Stimulated activated effector memory CD8-positive, alpha-beta T cell treated with anti-CD3 and anti-CD28 coated beads, Interleukin-12 subunit alpha, Interleukin-12 subunit beta, amount 100 ng/mL, for 72 hours (primary cell): ENCODE results near the gene VIT.

ENCODE experiments used
- ATAC-seq: fragments of 150-1000 bp; cut with Tn5 transposase; 2 replicates; pipeline ENCODE4 v1.10.0; 2021
- DNase-seq, 2 donors: peaks; one replicate each; pipeline ENCODE4 v3.0.0; 2021 to 2022; ENCODE audit warnings: low spot score in 2 of 2
- H3K27ac Mint-ChIP-seq: one replicate; pipeline ENCODE4 v1.8.0; 2022; ENCODE audit warnings: mild to moderate bottlenecking, mixed read lengths
- H3K36me3 Mint-ChIP-seq: one replicate; pipeline ENCODE4 v1.8.0; 2022; ENCODE audit warnings: mild to moderate bottlenecking, mixed read lengths
- H3K4me1 Mint-ChIP-seq: one replicate; pipeline ENCODE4 v1.8.0; 2022; ENCODE audit warnings: mixed read lengths
- H3K4me3 Mint-ChIP-seq: one replicate; pipeline ENCODE4 v1.8.0; 2022; ENCODE audit warnings: mild to moderate bottlenecking, mixed read lengths
- H3K9me3 Mint-ChIP-seq: one replicate; pipeline ENCODE4 v1.8.0; 2022; ENCODE audit warnings: mixed read lengths

Gene VIT

DNA sequence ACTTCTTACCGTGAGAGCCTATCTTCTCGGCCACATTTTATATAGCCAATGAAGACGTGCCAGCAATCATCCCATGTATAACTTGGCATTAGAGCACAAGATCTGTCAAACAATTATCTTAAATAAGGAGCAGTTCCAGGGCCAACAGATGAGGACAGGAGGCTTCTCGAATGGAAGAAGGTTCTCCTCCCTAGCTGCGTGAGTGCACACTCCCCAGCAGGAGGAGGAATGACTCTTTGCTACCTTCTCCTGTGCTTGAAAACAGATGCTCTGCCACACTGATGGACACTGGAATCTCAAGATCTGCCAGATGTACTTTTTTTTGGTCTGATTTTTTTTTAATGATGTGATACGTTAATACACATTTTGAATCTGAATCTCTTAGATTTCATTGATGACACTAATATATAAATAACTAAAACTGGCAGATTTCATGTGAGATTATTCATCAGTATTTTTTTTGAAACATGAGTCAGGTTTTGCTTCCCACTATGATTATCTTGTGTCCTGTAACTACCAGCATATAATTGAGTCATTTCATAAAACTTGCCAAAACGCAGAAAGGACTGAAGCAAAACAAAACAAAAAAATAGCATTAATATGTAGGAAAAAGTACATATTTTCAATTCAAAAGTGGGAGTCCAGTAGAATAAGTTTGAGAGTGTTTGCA is 626 bp upstream of the VIT start:
- Mint-ChIP-seq H3K36me3 (no peaks in the 10 kb centered on the region), H3K4me3 (no peak overlapping the region), H3K27ac (peak overlapping the region; percentile 37), H3K9me3 (no peaks in the 10 kb centered on the region), H3K4me1 (no peaks in the 10 kb centered on the region)
- ATAC-seq (peak; percentile 64), DNase-seq (no peak)

- Mint-ChIP-seq H3K4me1 (no peaks in the 10 kb centered on the region), H3K36me3 (no peaks in the 10 kb centered on the region), H3K27ac (no peak overlapping the region), H3K4me3 (no peak overlapping the region), H3K9me3 (no peaks in the 10 kb centered on the region)
- ATAC-seq: no peak
- DNase-seq: no peak
Observed at GRCh38 chr2:36697424-36698066, 1.0 kb downstream of the VIT start.

- Mint-ChIP-seq H3K36me3 (no peaks in the 10 kb centered on the region), H3K4me1 (no peaks in the 10 kb centered on the region), H3K9me3 (no peaks in the 10 kb centered on the region), H3K4me3 (no peak overlapping the region), H3K27ac (no peak overlapping the region)
- ATAC-seq (no peak), DNase-seq (no peak)
Observed at GRCh38 chr2:36698993-36699392, 2.5 kb downstream of the VIT start.

DNA sequence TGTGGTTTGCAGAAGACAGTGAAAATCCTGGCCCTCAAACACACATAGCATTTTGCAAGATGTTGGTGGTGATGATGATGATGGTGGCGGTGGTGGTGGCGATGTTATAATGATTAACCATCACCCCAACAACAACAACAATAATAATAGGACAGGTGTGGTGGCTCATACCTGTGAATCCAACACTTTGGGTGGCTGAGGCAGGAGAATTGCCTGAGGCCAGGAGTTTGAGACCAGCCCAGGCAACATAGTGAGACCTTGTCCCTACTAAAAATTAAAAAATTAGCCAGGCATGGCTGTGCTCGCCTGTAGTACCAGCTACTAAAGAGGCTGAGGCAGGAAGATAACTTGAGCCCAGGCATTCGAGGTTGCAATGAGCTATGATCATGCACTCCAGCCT is 3.8 kb downstream of the VIT start:
- ATAC-seq (no peak), DNase-seq (no peak)
- Mint-ChIP-seq H3K4me1 (no peaks in the 10 kb centered on the region), H3K4me3 (no peak overlapping the region), H3K9me3 (no peaks in the 10 kb centered on the region), H3K27ac (no peak overlapping the region), H3K36me3 (no peaks in the 10 kb centered on the region)

GRCh38 chr2:36701391-36701795 is 4.9 kb downstream of the VIT start:
- Mint-ChIP-seq H3K4me1 (no peaks in the 10 kb centered on the region), H3K4me3 (no peak overlapping the region), H3K9me3 (no peaks in the 10 kb centered on the region), H3K36me3 (no peaks in the 10 kb centered on the region), H3K27ac (no peak overlapping the region)
- no peak for DNase-seq
- no peak for ATAC-seq

GRCh38 chr2:36701918-36702317 is 5.4 kb downstream of the VIT start:
- Mint-ChIP-seq H3K36me3 (no peaks in the 10 kb centered on the region), H3K4me3 (no peak overlapping the region), H3K27ac (no peak overlapping the region), H3K4me1 (no peaks in the 10 kb centered on the region), H3K9me3 (no peaks in the 10 kb centered on the region)
- ATAC-seq: no peak
- DNase-seq: no peak

GRCh38 chr2:36702781-36703180 is 6.3 kb downstream of the VIT start:
- Mint-ChIP-seq H3K9me3 (no peaks in the 10 kb centered on the region), H3K4me1 (no peaks in the 10 kb centered on the region), H3K4me3 (no peak overlapping the region), H3K36me3 (no peaks in the 10 kb centered on the region), H3K27ac (no peak overlapping the region)
- DNase-seq (no peak), ATAC-seq (peak; percentile 38)

- H3K4me3 Mint-ChIP-seq: no peak overlapping the region
- ATAC-seq: no peak
- no peaks in the 10 kb centered on the region for H3K4me1 Mint-ChIP-seq
- no peak overlapping the region for H3K27ac Mint-ChIP-seq
- H3K9me3 Mint-ChIP-seq: no peaks in the 10 kb centered on the region
- DNase-seq: no peak
- no peaks in the 10 kb centered on the region for H3K36me3 Mint-ChIP-seq
Observed at GRCh38 chr2:36704475-36705150, 8.1 kb downstream of the VIT start.

- ATAC-seq: no peak
- no peaks in the 10 kb centered on the region for H3K36me3 Mint-ChIP-seq
Observed at GRCh38 chr2:36705326-36706020, 9.0 kb downstream of the VIT start.

GRCh38 chr2:36706021-36706876 is 9.7 kb downstream of the VIT start:
- no peaks in the 10 kb centered on the region for H3K9me3 Mint-ChIP-seq
- H3K4me3 Mint-ChIP-seq: no peak overlapping the region
- no peak for DNase-seq
- H3K4me1 Mint-ChIP-seq: no peaks in the 10 kb centered on the region
- no peaks in the 10 kb centered on the region for H3K36me3 Mint-ChIP-seq
- H3K27ac Mint-ChIP-seq: no peak overlapping the region
- ATAC-seq: no peak

More at GRCh38 chr2:36705326-36706020, 9.0 kb downstream of the VIT start:
- H3K4me3 Mint-ChIP-seq: no peak overlapping the region
- H3K4me1 Mint-ChIP-seq: no peaks in the 10 kb centered on the region
- no peak for DNase-seq
- no peak overlapping the region for H3K27ac Mint-ChIP-seq
- no peaks in the 10 kb centered on the region for H3K9me3 Mint-ChIP-seq

DNA sequence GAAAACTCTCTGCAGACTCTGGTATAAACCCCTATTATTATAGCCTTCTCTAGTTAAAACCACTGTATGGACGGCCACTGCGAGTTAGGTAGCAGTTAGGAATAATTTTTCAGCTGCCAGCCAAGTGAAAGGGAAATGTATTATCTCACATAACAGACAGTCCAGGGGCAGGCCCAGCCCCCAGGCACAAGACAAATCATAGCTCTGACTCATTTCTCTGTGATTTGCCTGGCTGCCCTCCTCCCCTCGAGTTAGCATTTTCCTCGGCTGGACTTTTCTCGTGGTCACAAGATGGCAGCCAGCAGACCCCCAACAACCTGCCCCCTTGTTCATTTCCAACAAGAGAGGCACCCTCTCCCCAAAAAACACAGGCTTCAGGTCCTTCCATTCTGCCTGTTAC is 10.5 kb downstream of the VIT start:
- no peak for DNase-seq

GRCh38 chr2:36708041-36708741 is 11.7 kb downstream of the VIT start:
- no peaks in the 10 kb centered on the region for H3K9me3 Mint-ChIP-seq
- no peak overlapping the region for H3K4me3 Mint-ChIP-seq
- H3K36me3 Mint-ChIP-seq: no peaks in the 10 kb centered on the region
- no peak overlapping the region for H3K27ac Mint-ChIP-seq
- no peaks in the 10 kb centered on the region for H3K4me1 Mint-ChIP-seq
- DNase-seq (no peak), ATAC-seq (no peak)

More for the DNA sequence above, 10.5 kb downstream of the VIT start:
- Mint-ChIP-seq H3K36me3 (no peaks in the 10 kb centered on the region), H3K4me1 (no peaks in the 10 kb centered on the region), H3K9me3 (no peaks in the 10 kb centered on the region), H3K27ac (no peak overlapping the region), H3K4me3 (no peak overlapping the region)
- no peak for ATAC-seq

- ATAC-seq (no peak), DNase-seq (no peak)
- H3K4me3 Mint-ChIP-seq: no peak overlapping the region
- no peaks in the 10 kb centered on the region for H3K4me1 Mint-ChIP-seq
- no peak overlapping the region for H3K27ac Mint-ChIP-seq
- H3K9me3 Mint-ChIP-seq: no peaks in the 10 kb centered on the region
- H3K36me3 Mint-ChIP-seq: no peaks in the 10 kb centered on the region
Observed at GRCh38 chr2:36710858-36711515, 14.5 kb downstream of the VIT start.

DNA sequence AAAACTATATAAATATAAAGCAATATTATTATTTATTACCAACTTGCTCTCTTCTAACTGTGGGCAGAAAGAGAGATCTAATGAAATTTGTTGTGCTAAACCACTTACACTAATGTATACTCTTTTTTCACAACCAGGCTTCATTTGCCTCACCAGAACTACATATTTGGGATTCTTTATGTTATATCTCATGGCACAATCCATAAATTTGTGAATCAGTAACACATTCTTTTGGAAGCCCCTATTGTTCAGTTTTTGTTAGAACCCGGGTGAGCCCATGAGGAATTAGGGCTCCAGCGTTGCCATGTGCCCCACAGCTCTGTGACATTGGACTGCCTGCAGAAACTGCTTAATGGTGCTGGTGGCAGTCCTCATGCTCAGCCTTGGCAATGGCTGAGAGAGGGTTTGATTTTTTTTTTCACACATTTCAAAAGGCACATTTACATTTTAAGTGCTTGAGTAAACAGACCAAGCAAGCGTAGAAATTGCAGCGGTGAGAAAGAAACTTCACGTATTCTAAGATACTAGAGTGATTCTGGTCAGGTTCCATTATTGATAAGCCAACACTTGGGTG is 15.3 kb downstream of the VIT start:
- no peaks in the 10 kb centered on the region for H3K4me1 Mint-ChIP-seq
- no peak overlapping the region for H3K27ac Mint-ChIP-seq
- no peak for DNase-seq
- no peak overlapping the region for H3K4me3 Mint-ChIP-seq
- no peaks in the 10 kb centered on the region for H3K9me3 Mint-ChIP-seq
- no peaks in the 10 kb centered on the region for H3K36me3 Mint-ChIP-seq
- no peak for ATAC-seq
